Left ventricle myocardium inferior (tissue), 1 donor: ENCODE data around the gene UTP14A. TPM values are rescaled to one million over a fixed set of nuclear protein-coding genes. Genes with fewer than 3 reads are reported as not detected.

Experiments used
- DNase-seq: peaks from one replicate; pipeline ENCODE4 v3.0.0-alpha.2; 2020
- H3K27ac ChIP-seq: fragments of 200-600 bp; replicated peaks from 2 replicates; pipeline ENCODE4 v1.8.0; 2021
- H3K27me3 ChIP-seq: fragments of 200-600 bp; 2 replicates; pipeline ENCODE4 v1.8.0; 2021; ENCODE audit warnings: low read depth
- H3K36me3 ChIP-seq: fragments of 200-600 bp; 2 replicates; pipeline ENCODE4 v1.8.0; 2021
- H3K4me1 ChIP-seq: fragments of 200-600 bp; 2 replicates; pipeline ENCODE4 v1.8.0; 2021
- H3K4me3 ChIP-seq: fragments of 200-600 bp; 2 replicates; pipeline ENCODE4 v1.8.0; 2021; ENCODE audit warnings: mild to moderate bottlenecking, moderate library complexity
- H3K9me3 ChIP-seq: fragments of 200-600 bp; replicated peaks from 2 replicates; pipeline ENCODE4 v1.8.0; 2021
- intact Hi-C: fragments of 100-400 bp; cut with micrococcal nuclease; formaldehyde crosslinking; loops from one replicate; pipeline ENCODE4 v1.11.0; 2022
- total RNA-seq: library from RNA; stranded (reverse); fragmentation: NEBNext Ultra II Directional; extraction: Animal tissue kit (Norgen Biotek cat#: 25700); gene quantifications from one replicate; pipeline ENCODE4 v1.2.1, GENCODE V29; 2021
- TF ChIP-seq, protein P1 (sequence below): fragments of 200-600 bp; IDR thresholded peaks from 2 replicates; pipeline ENCODE4 v1.8.0; 2021; ENCODE audit warnings: antibody characterized with exemption, mild to moderate bottlenecking, borderline replicate concordance
- donor health status: DM: no; HTN: yes; CAD: no; lungs with severe emphysema.

Gene UTP14A
- total RNA-seq, 1 donor from 2014 or later = 7.5 TPM

DNA sequence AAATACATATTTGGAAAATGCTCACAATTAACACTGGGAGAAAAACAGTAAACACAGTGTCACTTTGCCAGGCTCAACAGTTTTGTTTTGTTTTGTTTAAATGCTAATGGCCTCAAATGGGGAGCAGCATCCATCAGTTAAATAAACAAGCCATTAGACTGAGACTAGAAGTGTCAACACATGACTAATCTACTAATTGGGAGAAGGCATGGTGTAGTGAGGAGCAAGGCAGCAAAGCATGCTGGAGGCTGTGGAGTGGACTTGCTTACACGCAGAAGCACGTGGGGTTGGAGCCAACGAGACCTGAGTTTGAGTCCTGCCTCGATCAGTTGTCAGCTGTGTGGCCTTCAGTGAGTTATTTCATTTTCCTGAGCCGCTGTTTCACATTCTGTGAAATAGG, 29.0 kb downstream of the UTP14A start:
- no peaks in the 10 kb centered on the region for H3K9me3 ChIP-seq
- H3K36me3 ChIP-seq = no peaks in the 10 kb centered on the region
- intact Hi-C loops = no loop called here
- no peak overlapping the region for H3K27ac ChIP-seq
- H3K4me1 ChIP-seq = no peaks in the 10 kb centered on the region
- no peaks in the 10 kb centered on the region for H3K27me3 ChIP-seq
- TF ChIP-seq, protein P1, sequence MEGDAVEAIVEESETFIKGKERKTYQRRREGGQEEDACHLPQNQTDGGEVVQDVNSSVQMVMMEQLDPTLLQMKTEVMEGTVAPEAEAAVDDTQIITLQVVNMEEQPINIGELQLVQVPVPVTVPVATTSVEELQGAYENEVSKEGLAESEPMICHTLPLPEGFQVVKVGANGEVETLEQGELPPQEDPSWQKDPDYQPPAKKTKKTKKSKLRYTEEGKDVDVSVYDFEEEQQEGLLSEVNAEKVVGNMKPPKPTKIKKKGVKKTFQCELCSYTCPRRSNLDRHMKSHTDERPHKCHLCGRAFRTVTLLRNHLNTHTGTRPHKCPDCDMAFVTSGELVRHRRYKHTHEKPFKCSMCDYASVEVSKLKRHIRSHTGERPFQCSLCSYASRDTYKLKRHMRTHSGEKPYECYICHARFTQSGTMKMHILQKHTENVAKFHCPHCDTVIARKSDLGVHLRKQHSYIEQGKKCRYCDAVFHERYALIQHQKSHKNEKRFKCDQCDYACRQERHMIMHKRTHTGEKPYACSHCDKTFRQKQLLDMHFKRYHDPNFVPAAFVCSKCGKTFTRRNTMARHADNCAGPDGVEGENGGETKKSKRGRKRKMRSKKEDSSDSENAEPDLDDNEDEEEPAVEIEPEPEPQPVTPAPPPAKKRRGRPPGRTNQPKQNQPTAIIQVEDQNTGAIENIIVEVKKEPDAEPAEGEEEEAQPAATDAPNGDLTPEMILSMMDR = no peak
- no peak for DNase-seq
- no peak overlapping the region for H3K4me3 ChIP-seq

DNA sequence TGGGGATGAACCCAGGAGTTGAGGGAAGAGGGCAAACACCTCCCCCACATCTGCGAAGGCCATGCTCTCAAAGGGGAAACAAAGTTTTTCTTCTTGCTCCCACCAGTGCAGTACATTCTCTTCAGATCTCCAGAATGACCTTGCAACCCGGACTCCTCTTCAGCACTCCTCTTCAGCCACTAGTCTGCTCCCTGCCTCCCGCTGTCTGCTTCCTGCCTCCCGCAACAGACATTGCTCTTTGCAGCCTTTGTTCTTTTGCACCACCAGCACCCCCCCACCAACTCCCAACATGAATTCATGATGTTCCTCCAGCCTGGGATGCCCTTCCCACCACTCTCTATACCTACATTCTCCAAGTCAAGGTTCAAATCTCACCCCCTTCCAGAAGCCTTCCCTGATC, 32.1 kb downstream of the UTP14A start:
- Histone ChIP-seq H3K9me3 (no peaks in the 10 kb centered on the region), H3K4me3 (no peak overlapping the region), H3K4me1 (no peaks in the 10 kb centered on the region), H3K27ac (no peak overlapping the region), H3K27me3 (no peaks in the 10 kb centered on the region), H3K36me3 (no peaks in the 10 kb centered on the region)
- intact Hi-C loops = no loop called here
- TF ChIP-seq, protein P1 = no peak
- no peak for DNase-seq

DNA sequence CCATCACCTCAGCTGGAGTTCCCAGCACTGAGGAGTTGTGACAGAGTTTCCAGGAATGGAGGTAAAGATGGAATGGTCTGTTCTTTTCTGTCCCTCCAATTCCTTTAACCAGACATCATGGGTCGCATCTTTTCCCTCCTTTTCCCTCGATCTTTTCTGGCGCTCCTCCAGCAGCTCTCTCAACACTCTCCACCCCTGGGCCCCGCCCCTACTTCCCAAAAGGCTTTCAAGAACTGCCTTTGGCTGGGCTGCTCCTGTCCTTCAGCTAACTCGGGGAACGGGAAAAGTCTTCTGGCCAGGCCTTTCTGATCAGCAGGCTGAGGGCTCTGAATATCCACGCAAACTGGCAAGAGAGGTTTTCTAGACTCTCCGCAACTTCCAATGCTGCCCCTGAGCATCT, 34.0 kb downstream of the UTP14A start:
- Histone ChIP-seq H3K27me3 (no peaks in the 10 kb centered on the region), H3K9me3 (no peaks in the 10 kb centered on the region), H3K27ac (no peak overlapping the region), H3K36me3 (no peaks in the 10 kb centered on the region), H3K4me1 (no peaks in the 10 kb centered on the region), H3K4me3 (no peak overlapping the region)
- TF ChIP-seq, protein P1 = no peak
- intact Hi-C loops = no loop called here
- DNase-seq = peak; percentile 30

DNA sequence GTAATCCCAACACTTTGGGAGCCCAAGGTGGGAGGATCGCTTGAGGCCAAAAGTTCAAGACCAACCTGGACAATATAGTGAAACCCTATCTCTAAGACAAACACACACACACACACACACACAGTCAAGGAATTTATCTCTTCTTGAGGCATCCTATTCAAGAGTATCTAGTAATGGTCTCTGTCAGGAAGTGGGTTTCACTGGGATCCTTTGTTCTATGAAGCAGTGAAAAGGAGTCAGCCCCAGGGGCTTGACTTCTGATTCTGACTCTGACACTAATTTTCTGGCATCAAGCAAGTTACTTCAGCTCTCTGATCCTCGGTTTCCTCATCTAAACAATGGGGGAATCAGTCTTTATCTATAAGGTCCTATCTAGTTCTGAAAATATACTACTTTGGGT, 34.8 kb downstream of the UTP14A start:
- H3K27ac ChIP-seq = no peak overlapping the region
- TF ChIP-seq, protein P1 = no peak

DNA sequence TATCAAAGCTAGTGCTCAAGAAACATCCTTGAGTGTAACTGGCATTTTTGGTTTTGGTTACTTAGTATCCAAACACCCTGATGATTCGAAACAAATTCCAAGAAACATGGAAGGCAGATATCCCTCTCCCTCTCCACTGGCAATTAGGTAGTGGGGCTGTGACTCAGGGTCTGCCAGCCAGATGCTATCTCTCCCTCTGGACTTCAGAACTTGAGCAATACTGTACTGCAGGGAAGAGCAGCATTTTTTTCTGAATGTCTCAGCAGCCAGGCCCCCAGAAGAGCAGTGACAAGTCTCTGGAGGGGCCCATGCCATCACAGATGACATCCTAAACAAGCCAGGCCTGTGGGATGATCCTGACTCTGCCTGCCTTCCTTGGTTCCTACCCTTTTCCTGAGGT, 39.2 kb downstream of the UTP14A start:
- H3K9me3 ChIP-seq = no peaks in the 10 kb centered on the region
- intact Hi-C loops = no loop called here
- TF ChIP-seq, protein P1 = no peak
- H3K36me3 ChIP-seq = no peaks in the 10 kb centered on the region
- no peak overlapping the region for H3K27ac ChIP-seq
- H3K4me1 ChIP-seq = no peaks in the 10 kb centered on the region
- no peaks in the 10 kb centered on the region for H3K27me3 ChIP-seq
- DNase-seq = no peak
- H3K4me3 ChIP-seq = no peak overlapping the region

More for the DNA sequence above, 34.8 kb downstream of the UTP14A start:
- Histone ChIP-seq H3K36me3 (no peaks in the 10 kb centered on the region), H3K9me3 (no peaks in the 10 kb centered on the region), H3K4me3 (no peak overlapping the region), H3K4me1 (no peaks in the 10 kb centered on the region), H3K27me3 (no peaks in the 10 kb centered on the region)
- DNase-seq = no peak
- intact Hi-C loops = no loop called here

DNA sequence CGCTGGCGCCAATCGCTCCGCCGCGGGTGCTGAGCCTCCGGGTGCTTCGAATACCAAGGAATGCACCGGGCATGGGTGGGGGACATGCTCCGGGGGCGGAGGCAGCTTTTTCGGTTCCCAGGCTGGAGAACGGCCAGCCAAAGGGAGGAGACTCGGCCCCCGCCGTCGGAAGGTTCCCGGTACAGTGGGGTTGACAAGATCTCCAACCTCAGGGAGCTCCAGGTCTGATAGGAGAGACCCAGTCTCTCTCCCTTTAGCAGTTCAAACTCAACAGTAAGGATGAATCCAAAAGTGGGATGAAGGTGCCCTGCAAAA, 47.3 kb downstream of the UTP14A start:
- Histone ChIP-seq H3K9me3 (no peaks in the 10 kb centered on the region), H3K36me3 (no peaks in the 10 kb centered on the region), H3K4me3 (peak overlapping the region; percentile 56), H3K27ac (no peak overlapping the region), H3K4me1 (peaks cover 5% of the 10 kb centered on the region), H3K27me3 (no peaks in the 10 kb centered on the region)
- TF ChIP-seq, protein P1 = no peak
- intact Hi-C loops = no loop called here
- DNase-seq = no peak
